Endodermal cell (in vitro differentiated cells): ENCODE measurements around the gene RBM42. TPM values are rescaled to one million over a fixed set of nuclear protein-coding genes. Genes with fewer than 3 reads are reported as not detected.
"Not testable (repeated sequence)": the region's sequence is repeated elsewhere in the genome, so short reads cannot be mapped to it uniquely, and the experiment has no call there.

Source experiments
- DNase-seq: peaks from one replicate; pipeline ENCODE4 v3.0.0-alpha.2; 2017
- H3K27ac ChIP-seq: 2 replicates; pipeline ENCODE4 v1.5.1; 2013; ENCODE audit warnings: mild to moderate bottlenecking, low read depth, low read length, moderate library complexity
- H3K27me3 ChIP-seq: 2 replicates; pipeline ENCODE4 v1.6.1; 2013; ENCODE audit warnings: mild to moderate bottlenecking, low read length, moderate library complexity; ENCODE audit not compliant: insufficient read depth, control insufficient read depth, poor library complexity, severe bottlenecking
- H3K36me3 ChIP-seq: 2 replicates; pipeline ENCODE4 v1.7.0; 2013; ENCODE audit warnings: mild to moderate bottlenecking, low read length, moderate library complexity; ENCODE audit not compliant: control insufficient read depth, insufficient read depth
- H3K4me1 ChIP-seq: one replicate; pipeline ENCODE4 v1.7.0; 2013; ENCODE audit warnings: low read length; ENCODE audit not compliant: control insufficient read depth, insufficient read depth
- H3K4me3 ChIP-seq: 2 replicates; pipeline ENCODE4 v1.5.1; 2013; ENCODE audit warnings: mild to moderate bottlenecking, low read length, moderate library complexity
- H3K9ac ChIP-seq: 2 replicates; pipeline ENCODE4 v1.6.1; 2013; ENCODE audit warnings: mild to moderate bottlenecking, low read length, moderate library complexity; ENCODE audit not compliant: poor library complexity, severe bottlenecking; ENCODE audit errors: extremely low read depth
- H3K9me3 ChIP-seq: 2 replicates; pipeline ENCODE4 v1.6.1; 2013; ENCODE audit warnings: mild to moderate bottlenecking, low read length, moderate library complexity; ENCODE audit not compliant: control insufficient read depth
- H3K27ac Mint-ChIP-seq: 2 replicates; pipeline ENCODE4 v1.8.0; 2020; ENCODE audit warnings: mixed read lengths
- H3K27me3 Mint-ChIP-seq: 2 replicates; pipeline ENCODE4 v1.8.0; 2021; ENCODE audit warnings: mild to moderate bottlenecking, mixed read lengths; ENCODE audit not compliant: insufficient read depth
- H3K36me3 Mint-ChIP-seq: 2 replicates; pipeline ENCODE4 v1.8.0; 2020; ENCODE audit warnings: low read depth, mixed read lengths
- H3K4me1 Mint-ChIP-seq: 2 replicates; pipeline ENCODE4 v1.8.0; 2020; ENCODE audit warnings: mixed read lengths
- H3K4me3 Mint-ChIP-seq: 2 replicates; pipeline ENCODE4 v1.8.0; 2020; ENCODE audit warnings: mild to moderate bottlenecking, moderate library complexity, mixed read lengths
- H3K9me3 Mint-ChIP-seq: 2 replicates; pipeline ENCODE4 v1.8.0; 2020; ENCODE audit warnings: mild to moderate bottlenecking, mixed read lengths
- WGBS, 2 experiments: methylation state at CpG; one replicate each; pipeline versions ENCODE4 v1.1.5 to v1.1.7; 2013; ENCODE audit warnings: missing lambda C conversion rate in 2 of 2, mixed read lengths in 1 of 2; ENCODE audit not compliant: insufficient coverage in 1 of 2, insufficient read length in 1 of 2; 5-methylcytosine and 5-hydroxymethylcytosine counted together
- total RNA-seq, 2 donors: library from RNA; stranded (reverse); fragmentation: NEBNext Ultra II Directional in 1 of 2; extraction: Animal tissue kit (Norgen Biotek cat#: 25700) in 1 of 2; gene quantifications; 2 replicates in 1 of 2; 3 replicates in 1 of 2; pipeline ENCODE4 v1.2.1, GENCODE V29; 2021
- TF ChIP-seq, protein P1 (sequence below): fragments of 200-600 bp; sonication (generic); conservative IDR thresholded peaks from 2 replicates; pipeline ENCODE4 v1.5.0; 2021; ENCODE audit warnings: antibody characterized with exemption, mild to moderate bottlenecking

The RBM42 gene
- total RNA-seq, 2 donors from 2014 or later, result 81.1 to 89.2 TPM

DNA sequence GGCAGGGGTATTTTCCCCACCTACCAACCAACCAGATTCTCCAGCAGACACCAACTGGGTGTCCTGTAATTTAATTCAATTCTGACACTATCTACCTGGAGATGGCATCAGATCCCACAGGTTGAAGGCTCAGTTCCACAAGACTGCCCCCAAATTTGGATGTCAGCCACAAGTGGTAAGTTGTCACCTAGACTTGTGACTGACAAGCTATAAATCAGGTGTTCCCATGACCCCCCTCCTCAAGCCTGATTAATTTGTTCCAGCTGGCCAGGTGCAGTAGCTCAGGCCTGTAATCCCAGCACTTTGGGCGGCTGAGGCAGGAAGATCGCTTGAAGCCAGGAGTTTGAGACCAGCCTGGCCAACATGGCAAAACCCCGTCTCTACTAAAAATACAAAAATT lies 26.9 kb upstream of the RBM42 start:
- Mint-ChIP-seq H3K27ac (no peak overlapping the region), H3K9me3 (peaks cover 10% of the 10 kb centered on the region), H3K27me3 (peaks cover 10% of the 10 kb centered on the region), H3K4me3 (no peak overlapping the region), H3K4me1 (no peaks in the 10 kb centered on the region), H3K36me3 (no peaks in the 10 kb centered on the region)
- Histone ChIP-seq H3K27ac (no peak overlapping the region), H3K9me3 (peaks cover 5% of the 10 kb centered on the region), H3K36me3 (no peaks in the 10 kb centered on the region), H3K9ac (no peak overlapping the region), H3K4me3 (no peak overlapping the region), H3K4me1 (no peaks in the 10 kb centered on the region), H3K27me3 (no peaks in the 10 kb centered on the region)
- 76 to 90% methylated on average over 3 of the region's 3 CpGs for WGBS, 2 experiments
- TF ChIP-seq, protein P1, sequence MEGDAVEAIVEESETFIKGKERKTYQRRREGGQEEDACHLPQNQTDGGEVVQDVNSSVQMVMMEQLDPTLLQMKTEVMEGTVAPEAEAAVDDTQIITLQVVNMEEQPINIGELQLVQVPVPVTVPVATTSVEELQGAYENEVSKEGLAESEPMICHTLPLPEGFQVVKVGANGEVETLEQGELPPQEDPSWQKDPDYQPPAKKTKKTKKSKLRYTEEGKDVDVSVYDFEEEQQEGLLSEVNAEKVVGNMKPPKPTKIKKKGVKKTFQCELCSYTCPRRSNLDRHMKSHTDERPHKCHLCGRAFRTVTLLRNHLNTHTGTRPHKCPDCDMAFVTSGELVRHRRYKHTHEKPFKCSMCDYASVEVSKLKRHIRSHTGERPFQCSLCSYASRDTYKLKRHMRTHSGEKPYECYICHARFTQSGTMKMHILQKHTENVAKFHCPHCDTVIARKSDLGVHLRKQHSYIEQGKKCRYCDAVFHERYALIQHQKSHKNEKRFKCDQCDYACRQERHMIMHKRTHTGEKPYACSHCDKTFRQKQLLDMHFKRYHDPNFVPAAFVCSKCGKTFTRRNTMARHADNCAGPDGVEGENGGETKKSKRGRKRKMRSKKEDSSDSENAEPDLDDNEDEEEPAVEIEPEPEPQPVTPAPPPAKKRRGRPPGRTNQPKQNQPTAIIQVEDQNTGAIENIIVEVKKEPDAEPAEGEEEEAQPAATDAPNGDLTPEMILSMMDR, result no peak
- DNase-seq, result no peak

DNA sequence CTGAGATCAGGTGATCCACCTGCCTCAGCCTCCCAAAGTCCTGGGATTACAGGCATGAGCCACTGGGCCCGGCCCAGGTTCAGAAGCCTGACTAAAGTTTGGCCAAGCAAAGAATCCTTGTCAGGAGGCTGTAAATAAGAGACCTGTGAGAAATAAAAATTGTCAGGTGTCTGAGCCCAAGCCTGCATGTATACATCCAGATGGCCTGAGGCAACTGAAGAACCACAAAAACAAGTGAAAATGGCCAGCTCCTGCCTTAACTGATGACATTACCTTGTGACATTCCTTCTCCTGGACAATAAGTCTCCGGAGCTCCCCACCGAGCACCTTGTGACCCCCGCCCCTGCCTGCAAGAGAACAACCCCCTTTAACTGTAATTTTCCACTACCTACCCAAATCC lies 24.4 kb upstream of the RBM42 start:
- Mint-ChIP-seq H3K9me3 (peaks cover 30% of the 10 kb centered on the region), H3K27me3 (peaks cover 20% of the 10 kb centered on the region)
- H3K27ac ChIP-seq, H3K27me3 ChIP-seq, H3K4me1 ChIP-seq, H3K9ac ChIP-seq, H3K36me3 ChIP-seq, H3K4me3 ChIP-seq, H3K4me1 Mint-ChIP-seq, H3K27ac Mint-ChIP-seq, H3K4me3 Mint-ChIP-seq, H3K36me3 Mint-ChIP-seq, DNase-seq: not testable (repeated sequence)
- peaks cover 20% of the 10 kb centered on the region for H3K9me3 ChIP-seq
- WGBS, 2 experiments, result 87% methylated on average over 3 to 4 of the region's 4 CpGs

DNA sequence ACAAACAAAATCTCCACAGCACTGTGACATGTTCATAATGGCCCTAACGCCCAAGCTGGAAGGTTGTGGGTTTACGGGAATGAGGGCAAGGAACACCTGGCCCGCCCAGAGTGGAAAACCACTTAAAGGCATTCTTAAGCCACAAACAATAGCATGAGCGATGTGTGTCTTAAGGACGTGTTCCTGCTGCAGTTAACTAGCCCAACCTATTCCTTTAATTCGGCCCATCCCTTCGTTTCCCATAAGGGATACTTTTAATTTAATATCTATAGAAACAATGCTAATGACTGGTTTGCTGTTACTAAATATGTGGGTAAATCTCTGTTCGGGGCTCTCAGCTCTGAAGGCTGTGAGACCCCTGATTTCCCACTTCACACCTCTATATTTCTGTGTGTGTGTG lies 21.7 kb upstream of the RBM42 start:
- not testable (repeated sequence) for H3K27ac ChIP-seq, H3K4me3 Mint-ChIP-seq, H3K4me1 Mint-ChIP-seq, H3K4me3 ChIP-seq, H3K27ac Mint-ChIP-seq, DNase-seq, H3K4me1 ChIP-seq, H3K9ac ChIP-seq, H3K27me3 ChIP-seq, H3K36me3 Mint-ChIP-seq, H3K36me3 ChIP-seq
- peaks cover 34% of the 10 kb centered on the region for H3K27me3 Mint-ChIP-seq
- 86 to 88% methylated on average over 3 to 6 of the region's 8 CpGs for WGBS, 2 experiments
- peaks cover 30% of the 10 kb centered on the region for H3K9me3 Mint-ChIP-seq
- H3K9me3 ChIP-seq, result peaks cover 20% of the 10 kb centered on the region

DNA sequence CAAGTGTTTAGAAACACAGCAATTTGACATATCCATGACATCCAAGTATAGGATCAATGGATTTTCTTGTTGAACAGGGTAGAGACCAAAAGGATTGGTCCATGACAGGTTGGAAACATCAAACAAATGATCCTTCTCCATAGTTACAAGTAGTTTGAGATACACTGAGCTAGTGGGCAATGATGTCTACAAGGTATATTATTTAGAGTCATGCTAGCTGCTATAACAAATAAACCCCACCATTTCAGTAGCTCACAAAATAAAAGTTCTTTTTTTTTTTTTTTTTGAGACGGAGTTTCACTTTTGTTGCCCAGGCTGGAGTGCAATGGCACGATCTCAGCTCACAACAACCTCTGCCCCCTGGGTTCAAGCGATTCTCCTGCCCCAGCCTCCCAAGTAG lies 21.2 kb upstream of the RBM42 start:
- H3K27me3 Mint-ChIP-seq, result peaks cover 34% of the 10 kb centered on the region
- peaks cover 30% of the 10 kb centered on the region for H3K9me3 Mint-ChIP-seq
- no peaks in the 10 kb centered on the region for H3K4me1 Mint-ChIP-seq
- no peak overlapping the region for H3K27ac Mint-ChIP-seq
- no peaks in the 10 kb centered on the region for H3K36me3 Mint-ChIP-seq
- whole genome bisulfite sequencing, 2 experiments, result 70 to 87% methylated on average over 2 to 3 of the region's 3 CpGs
- no peaks in the 10 kb centered on the region for H3K36me3 ChIP-seq
- no peak for DNase-seq
- no peak overlapping the region for H3K27ac ChIP-seq
- no peaks in the 10 kb centered on the region for H3K27me3 ChIP-seq
- peaks cover 20% of the 10 kb centered on the region for H3K9me3 ChIP-seq
- TF ChIP-seq, protein P1, result no peak
- H3K9ac ChIP-seq, result no peak overlapping the region
- no peak overlapping the region for H3K4me3 ChIP-seq
- no peaks in the 10 kb centered on the region for H3K4me1 ChIP-seq
- no peak overlapping the region for H3K4me3 Mint-ChIP-seq
